HepG2 (cell line): Measurements from ENCODE around the gene KCTD1.

Experiments
- CTCF ChIP-seq: sonication (generic); formaldehyde crosslinking; IDR thresholded peaks from 2 replicates; pipeline ENCODE4 v1.5.0; 2020; ENCODE audit warnings: mild to moderate bottlenecking, missing genetic modification reagents, moderate library complexity
- EZH2 ChIP-seq: conservative IDR thresholded peaks from 2 replicates; pipeline ENCODE4 v1.6.1; 2012; ENCODE audit warnings: mild to moderate bottlenecking, low read depth, low read length, moderate library complexity
- POLR2A ChIP-seq, 2 experiments: IDR thresholded peaks; 2 replicates each; pipeline ENCODE4 v1.6.1; 2011; ENCODE audit warnings: low read depth in 2 of 2, low read length in 2 of 2, mild to moderate bottlenecking in 1 of 2, moderate library complexity in 1 of 2; ENCODE audit not compliant: insufficient read depth in 1 of 2
- PTBP1 ChIP-seq: fragments of 200-400 bp; formaldehyde crosslinking; IDR thresholded peaks from 2 replicates; pipeline ENCODE4 v1.6.1; 2018; ENCODE audit warnings: low read length, low read depth; ENCODE audit not compliant: poor library complexity, severe bottlenecking
- TRIM24 ChIP-seq: sonication (generic); formaldehyde crosslinking; IDR thresholded peaks from 2 replicates; pipeline ENCODE4 v1.8.0; 2022; ENCODE audit warnings: mild to moderate bottlenecking, missing genetic modification reagents
- ZNF713 ChIP-seq: sonication (generic); formaldehyde crosslinking; IDR thresholded peaks from 2 replicates; pipeline ENCODE4 v1.4.0; 2020; ENCODE audit warnings: mild to moderate bottlenecking, missing genetic modification reagents

- TF ChIP-seq CTCF (CRISPR knock-in tag) (no peak), PTBP1 (no peak), POLR2A (IDR thresholded peaks at IDR 0.05; ENCODE audit: insufficient read depth in 1 of 2, low read depth in 2 of 2, low read length in 2 of 2) (no peak), EZH2 (no peak), TRIM24 (CRISPR knock-in tag) (no peak), ZNF713 (CRISPR knock-in tag) (no peak)
These were observed 91.2 kb downstream of the KCTD1 start for GRCh38 chr18:26457195-26457594.
